Measurements from ENCODE around the gene TYW3. TPM values are rescaled to one million over a fixed set of nuclear protein-coding genes. Genes with fewer than 3 reads are reported as not detected.
A peak's percentile ranks its signal among the peaks of the same experiment; 100 is the strongest.

TYW3 gene
- total and polyA plus RNA-seq, 2 of the 13 experiments (the other 11 are each of a cell fraction or from before 2014, with no cell fraction given) = 17.6 to 45.8 TPM

DNA sequence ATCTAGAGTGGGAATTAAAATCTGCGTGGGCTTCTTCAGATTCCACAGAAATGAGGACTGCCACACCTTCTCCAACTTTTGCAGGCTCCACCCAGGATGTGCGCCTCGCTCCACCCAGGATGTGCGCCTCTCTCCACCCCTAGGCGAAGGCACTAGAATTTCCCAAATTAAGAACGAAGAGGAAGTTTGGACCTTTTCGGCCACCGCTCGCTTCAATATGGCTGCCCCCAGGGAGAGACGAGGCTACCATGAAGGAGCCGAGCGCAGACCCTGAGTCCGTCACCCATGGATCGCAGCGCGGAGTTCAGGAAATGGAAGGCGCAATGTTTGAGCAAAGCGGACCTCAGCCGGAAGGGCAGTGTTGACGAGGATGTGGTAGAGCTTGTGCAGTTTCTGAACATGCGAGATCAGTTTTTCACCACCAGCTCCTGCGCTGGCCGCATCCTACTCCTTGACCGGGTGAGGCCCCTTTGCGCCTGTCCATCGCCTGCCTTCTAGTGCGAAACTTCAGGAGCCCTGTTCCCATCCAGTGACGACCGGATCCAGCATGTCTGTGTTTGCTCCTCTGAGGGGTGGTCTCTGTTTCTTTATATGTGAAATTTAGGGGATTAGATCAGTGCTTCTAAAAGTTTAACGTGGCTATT lies at the start of gene TYW3, which contains the start of gene CRYZ (continued):
- 0 out of 2 replicates have a peak, but pooled peaks have one; percentile 16 for TF ChIP-seq ARNTL (CRISPR knock-in tag; IDR thresholded peaks at IDR 0.05)
- TF ChIP-seq PHB2 (IDR thresholded peaks at IDR 0.05; ENCODE audit: partially characterized antibody) = no peak
- TF ChIP-seq NFIC (IDR thresholded peaks at IDR 0.05; ENCODE audit: low read length) = 0 out of 2 replicates have a peak, but pooled peaks have one; percentile 7
- TF ChIP-seq, protein P1, sequence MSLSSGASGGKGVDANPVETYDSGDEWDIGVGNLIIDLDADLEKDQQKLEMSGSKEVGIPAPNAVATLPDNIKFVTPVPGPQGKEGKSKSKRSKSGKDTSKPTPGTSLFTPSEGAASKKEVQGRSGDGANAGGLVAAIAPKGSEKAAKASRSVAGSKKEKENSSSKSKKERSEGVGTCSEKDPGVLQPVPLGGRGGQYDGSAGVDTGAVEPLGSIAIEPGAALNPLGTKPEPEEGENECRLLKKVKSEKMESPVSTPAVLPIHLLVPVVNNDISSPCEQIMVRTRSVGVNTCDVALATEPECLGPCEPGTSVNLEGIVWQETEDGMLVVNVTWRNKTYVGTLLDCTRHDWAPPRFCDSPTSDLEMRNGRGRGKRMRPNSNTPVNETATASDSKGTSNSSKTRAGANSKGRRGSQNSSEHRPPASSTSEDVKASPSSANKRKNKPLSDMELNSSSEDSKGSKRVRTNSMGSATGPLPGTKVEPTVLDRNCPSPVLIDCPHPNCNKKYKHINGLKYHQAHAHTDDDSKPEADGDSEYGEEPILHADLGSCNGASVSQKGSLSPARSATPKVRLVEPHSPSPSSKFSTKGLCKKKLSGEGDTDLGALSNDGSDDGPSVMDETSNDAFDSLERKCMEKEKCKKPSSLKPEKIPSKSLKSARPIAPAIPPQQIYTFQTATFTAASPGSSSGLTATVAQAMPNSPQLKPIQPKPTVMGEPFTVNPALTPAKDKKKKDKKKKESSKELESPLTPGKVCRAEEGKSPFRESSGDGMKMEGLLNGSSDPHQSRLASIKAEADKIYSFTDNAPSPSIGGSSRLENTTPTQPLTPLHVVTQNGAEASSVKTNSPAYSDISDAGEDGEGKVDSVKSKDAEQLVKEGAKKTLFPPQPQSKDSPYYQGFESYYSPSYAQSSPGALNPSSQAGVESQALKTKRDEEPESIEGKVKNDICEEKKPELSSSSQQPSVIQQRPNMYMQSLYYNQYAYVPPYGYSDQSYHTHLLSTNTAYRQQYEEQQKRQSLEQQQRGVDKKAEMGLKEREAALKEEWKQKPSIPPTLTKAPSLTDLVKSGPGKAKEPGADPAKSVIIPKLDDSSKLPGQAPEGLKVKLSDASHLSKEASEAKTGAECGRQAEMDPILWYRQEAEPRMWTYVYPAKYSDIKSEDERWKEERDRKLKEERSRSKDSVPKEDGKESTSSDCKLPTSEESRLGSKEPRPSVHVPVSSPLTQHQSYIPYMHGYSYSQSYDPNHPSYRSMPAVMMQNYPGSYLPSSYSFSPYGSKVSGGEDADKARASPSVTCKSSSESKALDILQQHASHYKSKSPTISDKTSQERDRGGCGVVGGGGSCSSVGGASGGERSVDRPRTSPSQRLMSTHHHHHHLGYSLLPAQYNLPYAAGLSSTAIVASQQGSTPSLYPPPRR (CRISPR knock-in tag; IDR thresholded peaks at IDR 0.05; ENCODE audit: borderline replicate concordance) = no peak
- TF ChIP-seq, protein P2, sequence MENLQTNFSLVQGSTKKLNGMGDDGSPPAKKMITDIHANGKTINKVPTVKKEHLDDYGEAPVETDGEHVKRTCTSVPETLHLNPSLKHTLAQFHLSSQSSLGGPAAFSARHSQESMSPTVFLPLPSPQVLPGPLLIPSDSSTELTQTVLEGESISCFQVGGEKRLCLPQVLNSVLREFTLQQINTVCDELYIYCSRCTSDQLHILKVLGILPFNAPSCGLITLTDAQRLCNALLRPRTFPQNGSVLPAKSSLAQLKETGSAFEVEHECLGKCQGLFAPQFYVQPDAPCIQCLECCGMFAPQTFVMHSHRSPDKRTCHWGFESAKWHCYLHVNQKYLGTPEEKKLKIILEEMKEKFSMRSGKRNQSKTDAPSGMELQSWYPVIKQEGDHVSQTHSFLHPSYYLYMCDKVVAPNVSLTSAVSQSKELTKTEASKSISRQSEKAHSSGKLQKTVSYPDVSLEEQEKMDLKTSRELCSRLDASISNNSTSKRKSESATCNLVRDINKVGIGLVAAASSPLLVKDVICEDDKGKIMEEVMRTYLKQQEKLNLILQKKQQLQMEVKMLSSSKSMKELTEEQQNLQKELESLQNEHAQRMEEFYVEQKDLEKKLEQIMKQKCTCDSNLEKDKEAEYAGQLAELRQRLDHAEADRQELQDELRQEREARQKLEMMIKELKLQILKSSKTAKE (CRISPR knock-in tag; IDR thresholded peaks at IDR 0.05; ENCODE audit: borderline replicate concordance) = no peak
- peak; percentile 86 for TF ChIP-seq ZNF333 (CRISPR knock-in tag; IDR thresholded peaks at IDR 0.05; ENCODE audit: borderline replicate concordance)
- TF ChIP-seq, protein P3, sequence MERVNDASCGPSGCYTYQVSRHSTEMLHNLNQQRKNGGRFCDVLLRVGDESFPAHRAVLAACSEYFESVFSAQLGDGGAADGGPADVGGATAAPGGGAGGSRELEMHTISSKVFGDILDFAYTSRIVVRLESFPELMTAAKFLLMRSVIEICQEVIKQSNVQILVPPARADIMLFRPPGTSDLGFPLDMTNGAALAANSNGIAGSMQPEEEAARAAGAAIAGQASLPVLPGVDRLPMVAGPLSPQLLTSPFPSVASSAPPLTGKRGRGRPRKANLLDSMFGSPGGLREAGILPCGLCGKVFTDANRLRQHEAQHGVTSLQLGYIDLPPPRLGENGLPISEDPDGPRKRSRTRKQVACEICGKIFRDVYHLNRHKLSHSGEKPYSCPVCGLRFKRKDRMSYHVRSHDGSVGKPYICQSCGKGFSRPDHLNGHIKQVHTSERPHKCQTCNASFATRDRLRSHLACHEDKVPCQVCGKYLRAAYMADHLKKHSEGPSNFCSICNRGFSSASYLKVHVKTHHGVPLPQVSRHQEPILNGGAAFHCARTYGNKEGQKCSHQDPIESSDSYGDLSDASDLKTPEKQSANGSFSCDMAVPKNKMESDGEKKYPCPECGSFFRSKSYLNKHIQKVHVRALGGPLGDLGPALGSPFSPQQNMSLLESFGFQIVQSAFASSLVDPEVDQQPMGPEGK (CRISPR knock-in tag; IDR thresholded peaks at IDR 0.05) = peak; percentile 37; the same call in 1 of the 2 replicates
- TF ChIP-seq ZNF563 (CRISPR knock-in tag; IDR thresholded peaks at IDR 0.05) = peak; percentile 85
- 0 out of 2 replicates have a peak, but pooled peaks have one; percentile 46 for TF ChIP-seq NKX3-1 (CRISPR knock-in tag; IDR thresholded peaks at IDR 0.05)
- 0 out of 2 replicates have a peak, but pooled peaks have one; percentile 24 for TF ChIP-seq MED13 (CRISPR knock-in tag; IDR thresholded peaks at IDR 0.05)
- TF ChIP-seq, protein P4, sequence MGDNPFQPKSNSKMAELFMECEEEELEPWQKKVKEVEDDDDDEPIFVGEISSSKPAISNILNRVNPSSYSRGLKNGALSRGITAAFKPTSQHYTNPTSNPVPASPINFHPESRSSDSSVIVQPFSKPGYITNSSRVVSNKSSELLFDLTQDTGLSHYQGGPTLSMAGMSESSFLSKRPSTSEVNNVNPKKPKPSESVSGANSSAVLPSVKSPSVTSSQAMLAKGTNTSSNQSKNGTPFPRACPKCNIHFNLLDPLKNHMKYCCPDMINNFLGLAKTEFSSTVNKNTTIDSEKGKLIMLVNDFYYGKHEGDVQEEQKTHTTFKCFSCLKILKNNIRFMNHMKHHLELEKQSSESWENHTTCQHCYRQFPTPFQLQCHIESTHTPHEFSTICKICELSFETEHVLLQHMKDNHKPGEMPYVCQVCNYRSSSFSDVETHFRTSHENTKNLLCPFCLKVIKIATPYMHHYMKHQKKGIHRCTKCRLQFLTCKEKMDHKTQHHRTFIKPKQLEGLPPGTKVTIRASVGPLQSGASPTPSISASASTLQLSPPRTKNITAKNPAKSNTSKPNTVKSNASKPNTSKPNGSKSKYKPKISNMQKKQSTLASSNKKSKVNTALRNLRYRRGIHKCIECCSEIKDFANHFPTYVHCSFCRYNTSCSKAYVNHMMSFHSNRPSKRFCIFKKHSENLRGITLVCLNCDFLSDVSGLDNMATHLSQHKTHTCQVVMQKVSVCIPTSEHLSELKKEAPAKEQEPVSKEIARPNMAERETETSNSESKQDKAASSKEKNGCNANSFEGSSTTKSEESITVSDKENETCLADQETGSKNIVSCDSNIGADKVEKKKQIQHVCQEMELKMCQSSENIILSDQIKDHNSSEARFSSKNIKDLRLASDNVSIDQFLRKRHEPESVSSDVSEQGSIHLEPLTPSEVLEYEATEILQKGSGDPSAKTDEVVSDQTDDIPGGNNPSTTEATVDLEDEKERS (CRISPR knock-in tag; IDR thresholded peaks at IDR 0.05) = peak; percentile 45; the same call in 1 of the 2 replicates
- no peak for TF ChIP-seq ZNF431 (CRISPR knock-in tag; IDR thresholded peaks at IDR 0.05; ENCODE audit: borderline replicate concordance, low read depth)
- peak; percentile 38; the same call in 1 of the 2 replicates for TF ChIP-seq CEBPG (CRISPR knock-in tag; IDR thresholded peaks at IDR 0.05)
- TF ChIP-seq KMT2A (CRISPR knock-in tag; IDR thresholded peaks at IDR 0.05) = peak; percentile 90; the same call in 1 of the 2 replicates
- no peak for TF ChIP-seq ZNF552 (CRISPR knock-in tag; IDR thresholded peaks at IDR 0.05; ENCODE audit: borderline replicate concordance)
- no peak for TF ChIP-seq RARG (CRISPR knock-in tag; IDR thresholded peaks at IDR 0.05; ENCODE audit: low read depth)

All from HepG2 (cell line).